ENCODE data around the gene U2AF2.

The U2AF2 gene

DNA sequence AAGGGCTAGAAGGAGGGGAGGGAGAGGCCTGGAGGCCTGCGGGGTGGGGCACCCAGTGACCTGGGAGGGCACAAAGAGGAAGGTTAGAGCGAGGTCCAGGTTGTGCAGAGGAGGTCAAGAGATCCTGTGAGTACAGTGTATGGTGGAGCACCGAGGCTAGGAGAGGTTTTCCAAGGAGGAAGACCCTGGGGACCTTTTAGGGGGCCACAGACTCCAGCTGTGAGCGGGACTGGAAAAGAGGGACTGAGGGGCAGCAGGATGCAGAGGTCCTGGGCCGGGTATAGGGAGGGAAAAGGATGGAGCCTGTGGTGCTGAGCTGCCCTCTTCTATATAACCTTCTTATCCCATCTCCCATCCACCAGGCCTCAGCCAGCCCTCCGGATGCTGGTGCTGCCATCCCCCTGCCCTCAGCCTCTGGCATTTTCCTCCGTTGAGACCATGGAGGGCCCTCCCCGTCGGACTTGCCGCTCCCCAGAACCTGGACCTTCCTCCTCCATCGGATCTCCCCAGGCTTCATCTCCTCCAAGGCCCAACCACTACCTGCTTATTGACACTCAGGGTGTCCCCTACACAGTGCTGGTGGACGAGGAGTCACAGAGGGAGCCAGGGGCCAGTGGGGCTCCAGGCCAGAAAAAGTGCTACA is 10.5 kb upstream of the U2AF2 start:
- no peak for DNase-seq

DNA sequence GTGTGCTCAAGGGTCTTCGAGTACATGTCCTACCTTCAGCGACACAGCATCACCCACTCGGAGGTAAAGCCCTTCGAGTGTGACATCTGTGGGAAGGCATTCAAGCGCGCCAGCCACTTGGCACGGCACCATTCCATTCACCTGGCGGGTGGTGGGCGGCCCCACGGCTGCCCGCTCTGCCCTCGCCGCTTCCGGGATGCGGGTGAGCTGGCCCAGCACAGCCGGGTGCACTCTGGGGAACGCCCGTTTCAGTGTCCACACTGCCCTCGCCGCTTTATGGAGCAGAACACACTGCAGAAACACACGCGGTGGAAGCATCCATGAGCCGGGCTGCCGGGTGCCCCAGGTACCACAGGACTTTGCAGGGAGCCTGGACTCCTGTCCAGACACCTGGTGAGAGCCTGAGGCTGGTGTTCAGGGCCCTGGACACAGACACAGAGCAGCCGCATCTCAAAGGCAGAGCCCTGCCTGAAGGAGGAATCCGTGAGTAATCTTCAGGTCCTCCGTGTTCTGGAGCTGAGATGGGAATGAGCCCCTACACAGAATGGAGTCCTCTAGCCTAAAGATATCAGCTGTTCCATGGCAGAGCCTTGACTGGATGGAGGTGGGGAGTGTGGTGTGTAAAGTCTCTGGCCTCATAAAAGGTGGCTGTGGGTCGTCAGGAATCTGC is 9.9 kb upstream of the U2AF2 start:
- no peak for DNase-seq

DNA sequence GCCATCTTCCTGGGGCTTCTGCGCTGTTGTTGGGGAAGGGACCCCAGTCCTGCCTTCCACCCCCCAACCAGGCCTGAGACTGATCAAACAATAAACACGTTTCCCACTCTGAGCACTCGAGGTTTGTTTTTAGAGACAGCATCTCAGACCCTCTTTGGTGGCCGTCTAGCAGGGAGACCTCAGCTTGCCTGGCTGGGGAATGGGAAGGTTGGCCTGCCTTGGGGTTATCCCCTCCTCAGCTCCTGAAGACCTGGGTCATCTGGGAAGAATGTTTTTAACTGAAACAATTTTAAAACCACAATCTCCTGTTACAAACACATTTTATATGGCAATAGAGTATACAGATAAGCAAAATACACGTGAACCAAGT is 9.3 kb upstream of the U2AF2 start:
- no peak for DNase-seq

DNA sequence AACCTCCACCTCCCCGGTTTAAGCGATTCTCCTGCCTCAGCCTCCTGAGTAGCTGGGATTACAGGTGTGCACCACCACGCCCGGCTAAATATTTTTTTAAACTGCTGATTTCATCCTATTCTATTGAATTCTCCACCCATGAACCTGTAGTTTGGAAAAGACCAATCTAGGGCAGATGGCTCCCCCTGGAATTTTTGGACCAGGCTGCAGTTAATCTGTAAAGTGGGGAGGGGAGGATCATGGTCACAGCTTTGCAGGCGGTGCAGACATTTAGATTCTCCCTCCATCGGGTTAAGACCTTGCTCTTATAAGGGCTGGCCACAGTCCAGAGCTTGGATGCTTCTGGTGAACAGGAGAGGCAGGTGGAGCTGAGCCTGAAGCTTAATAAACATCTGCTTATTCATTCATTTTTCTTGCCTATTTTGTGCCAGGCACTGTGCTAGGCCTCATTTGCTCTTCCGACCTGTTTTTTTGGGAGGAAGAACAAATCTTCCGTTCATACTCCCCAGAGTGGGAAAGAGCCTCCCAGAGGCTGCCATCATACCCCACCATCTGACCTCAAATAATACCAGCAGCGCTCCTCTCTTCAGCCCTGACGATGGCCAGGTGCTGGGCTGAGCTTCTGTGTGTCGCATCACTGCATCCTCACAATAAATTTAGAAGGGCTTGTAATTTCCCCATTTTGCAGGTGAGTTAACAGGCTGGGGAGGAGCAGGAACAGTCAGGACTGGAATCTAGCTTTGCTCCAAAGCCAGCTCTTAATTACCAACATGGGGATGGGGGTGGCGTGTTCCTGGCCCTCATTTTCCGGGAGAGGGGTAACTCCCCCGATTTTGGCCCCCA is 7.7 kb upstream of the U2AF2 start:
- no peak for DNase-seq

DNA sequence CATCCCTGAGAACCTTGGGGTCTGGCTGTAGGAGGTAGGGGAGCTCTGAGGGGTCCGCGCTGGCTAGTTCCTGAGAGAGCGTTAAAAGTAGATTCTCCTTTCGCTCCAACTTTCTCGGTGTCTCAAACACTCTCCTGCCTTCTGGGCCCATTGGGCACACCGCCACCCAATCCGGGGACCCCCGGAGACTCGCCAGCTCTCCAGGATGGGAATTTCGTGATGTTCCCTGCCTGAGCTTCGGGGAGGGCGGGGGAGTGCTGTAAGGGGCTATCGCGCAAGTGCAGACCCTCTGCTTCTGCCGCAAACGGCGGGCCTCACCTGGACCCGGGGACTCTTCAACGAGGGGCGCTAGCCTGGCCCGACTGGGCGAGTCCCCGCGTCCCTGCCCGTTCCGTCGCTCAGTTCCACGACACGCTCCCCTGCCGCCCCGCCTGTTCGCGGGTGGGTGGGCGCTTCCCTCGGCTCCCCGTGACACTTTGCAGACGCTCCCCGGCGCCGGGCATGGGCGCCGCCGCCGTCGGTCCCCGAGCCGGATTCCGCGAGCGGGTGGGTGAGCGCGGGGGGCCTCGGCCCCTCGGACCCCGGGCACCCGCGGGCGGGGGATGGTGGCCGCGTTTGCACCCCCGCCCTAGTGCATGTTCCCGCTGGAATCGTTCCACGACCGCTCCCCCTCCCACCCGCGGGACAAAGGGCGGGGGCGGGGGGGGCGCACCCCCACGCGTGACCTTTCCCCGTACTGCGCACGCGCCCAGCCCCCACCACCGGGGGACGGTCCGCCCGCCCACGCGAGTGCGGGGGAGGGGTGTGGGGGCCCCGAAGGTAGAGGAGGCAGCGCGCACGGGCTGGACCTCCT is 6.9 kb upstream of the U2AF2 start, which contains the start of gene CCDC106:
Gene CCDC106, plus strand, starts transcription at position 481 of the 853 bp plus-strand sequence. CDS start 835 bp downstream, outside the sequence.
- peak; percentile 42 to 55 for DNase-seq

DNA sequence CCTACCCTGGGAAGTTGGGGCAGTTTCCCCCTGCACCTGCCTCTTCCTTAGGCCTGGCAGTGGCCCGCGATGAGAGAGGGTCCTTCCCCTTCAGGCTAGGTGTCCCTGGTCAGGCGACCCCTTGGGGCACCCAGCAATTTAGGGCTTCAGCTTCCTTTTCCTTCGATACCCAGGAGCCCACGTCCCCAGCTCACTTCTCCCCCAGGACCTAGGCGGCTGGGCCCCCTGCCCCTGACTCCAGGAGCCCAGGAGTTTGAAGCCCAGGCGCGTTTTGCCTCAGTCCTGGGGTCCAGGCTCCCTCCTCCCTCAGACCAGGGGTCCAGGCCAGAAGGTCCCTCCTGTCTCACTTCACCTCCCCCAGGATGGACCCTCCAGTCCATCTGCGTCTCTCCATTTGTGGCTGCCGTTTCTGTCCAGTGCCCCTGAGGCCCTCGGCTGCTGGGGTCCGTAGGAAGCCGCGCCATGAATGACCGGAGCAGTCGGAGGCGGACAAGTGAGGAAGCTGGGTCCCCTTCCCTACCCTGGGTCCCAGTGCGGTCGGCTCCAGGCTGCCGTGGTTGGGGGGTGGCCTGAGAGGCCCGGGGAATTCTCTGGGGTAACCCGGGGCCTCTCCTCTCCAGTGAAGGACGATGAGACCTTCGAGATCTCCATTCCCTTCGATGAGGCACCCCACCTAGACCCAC is 6.1 kb upstream of the U2AF2 start:
- DNase-seq = no peak

DNA sequence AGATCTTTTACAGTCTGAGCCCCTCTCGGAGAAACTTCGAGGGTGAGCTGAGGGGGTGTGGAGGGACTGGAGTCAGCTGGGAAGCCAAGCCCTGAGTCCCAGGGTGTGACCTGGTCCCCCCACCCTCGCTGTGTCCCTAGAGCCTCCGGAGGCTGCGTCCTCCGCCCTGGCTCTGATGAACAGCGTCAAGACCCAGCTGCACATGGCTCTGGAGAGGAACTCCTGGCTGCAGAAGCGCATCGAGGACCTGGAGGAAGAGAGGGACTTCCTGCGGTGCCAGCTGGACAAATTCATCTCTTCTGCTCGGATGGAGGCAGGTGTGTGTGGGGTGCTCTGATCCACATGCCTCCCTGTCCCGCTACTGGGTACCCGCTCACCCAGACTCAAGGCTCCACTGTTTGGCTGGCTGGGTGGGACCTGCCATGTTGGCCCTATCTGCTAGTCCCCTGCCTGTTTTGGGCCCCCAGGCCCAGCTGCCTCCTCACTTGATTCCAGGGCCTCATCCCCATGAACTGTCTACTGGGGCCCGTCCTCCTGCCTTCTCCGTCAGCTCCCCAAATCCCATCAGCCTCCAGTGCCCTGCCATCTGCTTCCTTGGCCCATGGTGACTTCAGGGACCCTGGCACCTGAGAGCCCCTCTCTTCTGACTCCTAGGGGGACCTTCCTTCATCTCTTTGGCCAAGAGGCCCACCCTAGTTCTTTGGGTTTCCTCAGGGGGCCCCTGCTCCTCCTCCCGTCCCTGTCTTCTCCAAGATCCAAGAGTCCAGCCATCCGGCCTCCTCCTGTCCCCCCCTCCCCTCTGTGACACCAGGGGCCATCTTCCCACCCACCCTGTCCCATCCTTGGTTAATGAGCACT is 5.3 kb upstream of the U2AF2 start:
- no peak for DNase-seq

DNA sequence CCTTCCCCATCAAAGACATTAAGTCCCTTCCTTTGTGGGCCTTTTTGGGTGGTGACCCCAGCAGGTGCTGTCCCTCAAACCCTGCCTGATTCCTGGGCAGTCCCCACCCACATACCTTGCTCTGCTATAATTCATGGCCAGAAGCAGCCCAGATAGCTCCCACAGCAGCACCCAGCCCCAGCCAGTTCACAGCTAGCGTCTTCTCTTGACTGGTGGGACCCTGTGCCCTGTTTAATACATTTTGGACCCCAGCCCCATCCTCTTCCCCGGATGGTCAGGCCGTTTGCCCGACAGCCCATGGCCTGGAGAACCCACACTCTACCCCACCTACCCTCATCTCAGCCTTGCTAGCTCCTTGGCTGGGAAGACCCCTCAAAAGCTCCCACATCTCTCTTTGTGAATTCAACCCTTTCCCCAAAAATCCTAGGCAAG is 4.7 kb upstream of the U2AF2 start:
- no peak for DNase-seq

DNA sequence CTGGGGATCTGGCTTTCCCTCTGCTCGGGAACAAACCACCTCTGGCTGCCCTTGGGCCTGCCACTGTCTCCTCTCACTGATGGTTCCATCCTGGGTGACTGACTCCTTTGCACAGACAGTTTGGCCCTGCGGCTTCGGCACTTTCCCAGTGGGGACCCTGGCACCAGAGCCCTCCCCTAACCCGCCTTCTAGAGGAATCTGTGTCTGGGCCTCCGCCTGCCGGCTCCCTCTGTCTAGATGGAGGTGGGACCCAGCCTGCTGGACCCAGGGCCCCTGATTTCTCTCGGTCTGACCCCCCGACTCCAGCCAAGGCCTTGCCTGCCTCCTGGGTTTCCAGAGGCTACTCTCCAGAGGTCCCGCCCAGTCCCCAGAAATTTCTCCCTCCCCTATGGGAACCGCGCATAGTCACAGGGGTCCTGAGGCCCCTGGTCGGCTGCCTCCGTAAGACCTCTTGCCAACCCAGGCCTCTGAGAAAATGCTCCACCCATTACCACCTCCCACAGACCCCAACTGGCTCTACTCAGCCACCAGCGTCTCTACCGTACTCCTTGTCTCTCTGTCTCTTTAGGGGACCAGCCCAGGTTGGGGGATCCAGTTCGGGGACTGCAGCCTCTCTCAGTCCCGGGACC is 4.1 kb upstream of the U2AF2 start:
- DNase-seq = no peak

DNA sequence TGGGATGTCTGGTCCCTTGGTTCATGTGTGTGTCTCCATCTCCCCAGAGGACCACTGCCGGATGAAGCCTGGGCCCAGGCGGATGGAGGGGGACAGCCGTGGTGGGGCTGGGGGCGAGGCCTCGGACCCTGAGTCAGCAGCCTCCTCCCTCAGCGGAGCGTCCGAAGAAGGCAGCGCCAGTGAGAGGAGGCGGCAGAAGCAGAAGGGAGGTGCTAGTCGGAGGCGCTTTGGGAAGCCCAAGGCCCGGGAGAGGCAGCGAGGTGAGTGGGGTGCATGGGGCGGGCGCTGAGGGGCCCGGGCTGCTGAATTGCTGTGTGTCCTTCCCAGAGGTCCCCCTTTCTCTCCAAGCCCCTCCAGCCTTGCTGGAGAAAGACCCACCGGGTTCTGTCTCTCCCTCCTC is 3.6 kb upstream of the U2AF2 start:
- DNase-seq = no peak

DNA sequence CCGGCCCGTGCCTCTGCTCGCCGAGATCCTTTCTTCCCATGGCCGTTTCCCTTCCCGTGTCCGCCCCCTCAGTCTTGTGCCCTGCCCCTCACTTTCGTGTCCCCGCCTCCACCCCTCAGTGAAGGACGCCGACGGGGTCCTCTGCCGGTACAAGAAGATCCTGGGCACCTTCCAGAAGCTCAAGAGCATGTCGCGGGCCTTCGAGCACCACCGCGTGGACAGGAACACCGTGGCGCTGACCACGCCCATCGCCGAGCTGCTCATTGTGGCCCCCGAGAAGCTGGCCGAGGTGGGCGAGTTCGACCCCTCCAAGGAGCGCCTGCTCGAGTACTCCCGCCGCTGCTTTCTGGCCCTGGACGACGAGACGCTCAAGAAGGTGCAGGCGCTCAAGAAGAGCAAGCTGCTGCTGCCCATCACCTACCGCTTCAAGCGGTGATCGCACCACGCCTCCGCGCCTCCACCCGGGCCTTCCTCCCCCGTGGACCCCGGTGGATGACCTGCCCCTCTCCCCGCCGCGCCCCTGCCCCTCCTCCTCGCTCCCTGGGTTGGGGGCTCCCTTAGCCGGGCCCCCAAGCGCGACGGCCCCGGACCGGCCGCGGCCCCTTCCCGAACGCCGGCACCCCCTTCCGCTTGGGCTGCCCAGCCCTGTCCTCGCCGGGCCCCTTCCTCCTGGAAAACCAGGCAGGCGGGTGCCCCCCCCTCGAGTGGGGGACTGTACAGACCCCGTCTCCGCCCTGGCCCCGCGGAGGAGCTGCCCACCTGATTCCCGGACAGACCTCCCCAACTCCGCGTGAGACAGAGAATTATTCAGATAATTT is 2.3 kb upstream of the U2AF2 start:
- DNase-seq = no peak

DNA sequence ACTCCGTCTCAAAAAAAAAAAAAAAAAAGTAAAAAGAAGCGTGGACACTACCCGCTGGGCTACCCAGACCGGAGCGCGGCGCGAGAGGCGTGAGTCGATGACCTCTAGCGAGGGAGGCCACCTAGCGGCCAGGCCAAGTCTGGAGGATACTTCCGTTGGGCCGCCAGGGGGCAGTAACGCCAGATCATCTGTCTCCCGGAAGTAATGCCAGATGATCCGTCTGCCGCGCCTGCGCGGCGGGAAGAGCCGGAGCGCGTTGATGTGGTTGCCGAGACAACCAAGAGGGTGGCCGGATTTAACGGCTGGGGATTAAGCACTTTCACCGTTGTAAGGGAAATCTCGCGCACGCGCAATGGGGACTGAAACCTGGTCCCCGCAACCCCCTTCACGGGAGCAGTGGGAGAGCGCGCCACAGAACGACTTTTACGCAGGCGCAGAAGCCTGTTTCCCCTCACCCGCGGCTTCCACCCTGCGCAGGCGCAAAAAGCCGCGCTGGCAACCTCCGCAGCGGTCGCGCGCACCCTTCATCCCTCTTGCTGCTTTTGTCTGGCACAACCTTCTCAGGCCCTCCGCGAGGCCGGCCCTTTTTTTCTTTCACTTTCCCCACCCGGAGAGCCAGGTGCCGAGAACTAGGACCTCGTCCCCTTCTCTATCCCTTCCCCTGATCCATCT is 1.0 kb upstream of the U2AF2 start:
- DNase-seq = peak; percentile 98 to 99

DNA sequence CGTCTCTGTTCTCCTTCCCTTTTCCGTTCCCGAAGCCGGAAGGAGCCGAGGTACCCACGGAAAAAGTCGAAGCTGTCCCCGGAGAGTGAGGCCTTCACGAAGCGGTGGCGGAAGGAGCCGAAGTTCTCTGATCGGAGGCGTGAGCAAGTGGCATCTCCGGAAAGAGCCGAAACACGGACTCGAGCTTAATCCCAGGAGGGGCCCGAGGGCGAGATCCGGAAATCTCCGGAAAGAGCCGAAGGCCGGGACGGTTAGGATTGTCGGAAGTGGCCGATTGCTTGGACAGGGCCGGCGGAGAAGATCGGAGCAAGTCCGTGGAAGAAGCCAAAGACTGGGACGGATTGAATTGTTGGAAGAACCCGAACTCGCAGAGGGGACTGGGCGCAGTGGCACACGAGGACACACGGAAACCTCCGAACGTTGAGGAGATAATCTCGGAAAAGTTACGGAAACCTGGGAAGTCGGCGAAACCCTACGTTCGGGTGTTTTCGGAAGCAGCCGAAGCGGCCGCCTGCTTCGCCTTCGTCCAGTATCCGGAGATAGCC is 440 bp upstream of the U2AF2 start:
- DNase-seq = peak; percentile 98

DNA sequence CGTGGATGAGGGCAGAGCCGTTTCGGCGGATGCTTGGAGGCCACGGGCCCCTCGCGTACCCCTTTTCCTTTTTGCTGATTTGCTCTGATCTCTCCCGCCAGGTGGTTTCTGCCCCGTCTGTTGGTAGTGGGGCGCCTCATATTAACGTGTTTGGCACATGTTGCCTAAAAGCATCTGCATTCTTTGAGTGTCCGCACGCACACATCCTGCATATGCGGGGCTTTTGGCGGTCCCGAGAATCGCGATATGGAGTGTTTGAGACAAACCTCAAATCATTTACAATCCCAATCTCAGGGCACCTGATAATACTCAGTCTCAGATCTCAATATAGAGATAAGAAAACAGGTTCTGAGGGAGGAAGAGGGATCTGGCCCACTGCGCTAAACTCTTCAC is 809 bp downstream of the U2AF2 start:
- DNase-seq = no peak

DNA sequence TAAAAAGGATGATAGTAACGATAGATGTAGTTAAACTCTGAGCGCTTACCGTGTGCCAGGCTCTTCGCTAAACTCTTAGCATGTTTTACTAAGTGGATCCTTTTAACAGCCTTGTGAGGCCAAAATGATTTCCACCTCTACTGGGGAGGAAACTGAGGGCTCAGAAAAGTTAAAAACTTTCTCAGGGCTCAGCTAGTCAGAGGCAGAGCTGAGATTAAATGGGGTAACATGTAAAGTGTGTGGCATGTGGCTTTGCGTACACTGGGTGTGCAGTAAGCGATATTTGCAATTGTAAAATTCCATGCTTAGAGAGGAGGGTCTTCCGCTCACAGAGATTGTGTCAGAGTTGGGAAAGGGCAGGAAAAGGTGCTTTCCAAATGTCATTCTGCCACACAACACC is 1.7 kb downstream of the U2AF2 start:
- DNase-seq = no peak

DNA sequence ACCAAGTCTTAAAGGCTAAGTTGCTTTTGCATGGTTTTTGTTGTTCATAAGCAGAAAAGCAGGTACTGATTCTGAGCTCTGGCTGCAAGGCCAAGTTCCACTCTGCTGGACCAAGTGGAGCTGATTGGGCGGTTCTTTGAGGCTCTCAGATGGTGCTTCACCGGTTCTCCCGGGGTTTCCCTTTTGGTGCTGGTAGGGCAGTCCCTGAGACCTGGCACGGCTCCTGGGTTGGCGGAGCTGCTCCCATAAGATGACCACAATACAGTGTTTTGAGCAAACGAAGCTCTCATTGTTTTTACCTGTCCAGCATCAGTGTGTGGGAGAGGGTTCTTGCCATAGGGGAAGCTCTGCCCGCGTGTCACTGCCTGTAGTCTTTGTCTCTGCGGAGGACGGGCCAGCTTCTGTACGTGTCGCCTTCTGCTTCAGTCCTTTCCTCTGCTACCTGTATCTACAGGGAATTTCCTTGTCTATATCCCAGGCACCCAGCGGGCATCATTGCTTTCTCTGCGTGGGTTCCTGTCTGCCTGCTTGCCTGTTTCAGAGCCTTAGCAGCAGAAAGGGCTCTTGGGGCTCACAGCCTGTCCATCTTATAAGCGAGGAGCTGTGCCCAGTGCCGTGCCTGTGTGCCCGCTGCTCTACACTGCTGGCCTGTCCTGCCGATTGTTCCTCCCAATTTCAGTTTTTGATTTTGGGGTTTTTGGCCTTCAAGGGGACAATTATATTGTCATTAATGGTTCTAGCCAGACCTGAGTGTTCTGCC is 2.3 kb downstream of the U2AF2 start:
- no peak for DNase-seq

DNA sequence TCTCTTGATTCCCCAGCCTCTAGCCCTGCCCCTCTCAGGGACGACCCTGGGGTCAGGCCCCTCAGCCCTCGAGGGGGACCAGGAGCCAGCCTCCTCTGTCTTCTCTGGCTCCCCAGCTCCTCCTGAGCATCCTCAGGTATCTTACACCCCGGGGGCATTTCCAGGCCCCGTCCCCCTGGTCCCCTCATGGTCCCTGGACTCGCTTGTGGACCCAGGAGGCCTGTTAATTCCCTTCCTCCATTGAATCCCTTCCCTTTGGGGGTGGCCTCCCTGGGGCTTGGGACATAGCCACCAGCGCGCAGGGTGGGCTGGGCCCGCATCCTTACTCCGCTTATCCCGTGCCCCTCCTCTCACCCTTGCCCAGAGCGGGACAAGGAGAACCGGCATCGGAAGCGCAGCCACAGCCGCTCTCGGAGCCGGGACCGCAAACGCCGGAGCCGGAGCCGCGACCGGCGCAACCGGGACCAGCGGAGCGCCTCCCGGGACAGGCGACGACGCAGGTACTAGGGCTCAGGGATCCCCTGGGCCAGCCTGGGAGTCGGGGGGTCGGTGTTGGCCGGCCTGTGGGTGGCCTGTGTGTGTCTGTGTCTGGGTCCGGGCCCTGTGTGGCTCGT is 4.1 kb downstream of the U2AF2 start:
- no peak for DNase-seq

DNA sequence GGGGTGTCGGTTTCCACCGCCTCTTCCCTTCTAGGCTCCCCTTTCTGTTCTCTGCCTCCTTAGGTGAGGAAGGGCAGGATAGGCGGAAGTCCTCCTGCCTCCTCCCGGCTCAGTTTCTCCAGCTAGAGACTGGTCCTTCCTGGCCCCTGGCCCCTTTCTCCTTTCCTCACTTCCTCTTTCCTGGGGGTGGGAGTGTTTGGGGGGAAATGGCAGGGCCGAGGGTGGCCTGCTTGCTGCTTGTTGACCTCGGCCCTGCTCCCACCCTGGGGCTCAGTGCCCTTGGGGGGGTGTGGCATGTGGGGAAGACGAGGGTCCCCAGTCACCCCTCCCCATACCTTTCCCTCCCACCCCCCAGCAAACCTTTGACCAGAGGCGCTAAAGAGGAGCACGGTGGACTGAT is 5.0 kb downstream of the U2AF2 start:
- no peak for DNase-seq

Data from NCI-H187 (cell line).